Lung (tissue), 12 donors: ENCODE measurements around the gene SEZ6L. TPM values are rescaled to one million over a fixed set of nuclear protein-coding genes. Genes with fewer than 3 reads are reported as not detected.
"Not testable (repeated sequence)": the region's sequence is repeated elsewhere in the genome, so short reads cannot be mapped to it uniquely, and the experiment has no call there.

Experiments
- ATAC-seq: fragments of 200-7000 bp; cut with Tn5 transposase; one replicate; pipeline ENCODE4 v1.9.1; 2020; ENCODE audit warnings: moderate number of reproducible peaks; ENCODE audit not compliant: insufficient read depth, low FRiP score
- DNase-seq, 3 donors: peaks; one replicate each; pipeline ENCODE4 v3.0.0-alpha.2; 2013 to 2017
- H3K27ac ChIP-seq, 2 donors: one replicate each; pipeline ENCODE4 v1.5.1; 2013; ENCODE audit warnings: mild to moderate bottlenecking in 2 of 2, moderate library complexity in 2 of 2, control low read depth in 1 of 2, inconsistent platforms in 1 of 2, low read depth in 1 of 2, low read length in 1 of 2
- H3K27me3 ChIP-seq, 3 donors: one replicate each; pipeline ENCODE4 v1.5.1; 2013; ENCODE audit warnings: low read length in 2 of 3; ENCODE audit not compliant: control insufficient read depth in 3 of 3, insufficient read depth in 3 of 3
- H3K36me3 ChIP-seq, 4 donors: one replicate each; pipeline ENCODE4 v1.5.1; 2013; ENCODE audit warnings: low read length in 4 of 4, mild to moderate bottlenecking in 1 of 4, moderate library complexity in 1 of 4; ENCODE audit not compliant: control insufficient read depth in 4 of 4, insufficient read depth in 4 of 4
- H3K4me1 ChIP-seq, 5 donors: one replicate each; pipeline ENCODE4 v1.5.1; 2013; ENCODE audit warnings: low read length in 5 of 5, mild to moderate bottlenecking in 2 of 5, moderate library complexity in 1 of 5; ENCODE audit not compliant: control insufficient read depth in 5 of 5, insufficient read depth in 5 of 5
- H3K4me3 ChIP-seq: one replicate; pipeline ENCODE4 v1.5.1; 2013; ENCODE audit warnings: mild to moderate bottlenecking, control low read depth, moderate library complexity
- H3K9ac ChIP-seq, 2 donors: one replicate each; pipeline ENCODE4 v1.5.1; 2013; ENCODE audit warnings: low read length in 2 of 2, control low read depth in 1 of 2; ENCODE audit not compliant: insufficient read depth in 1 of 2
- H3K9me3 ChIP-seq, 4 donors: one replicate each; pipeline ENCODE4 v1.5.1; 2013; ENCODE audit warnings: low read length in 3 of 4, mild to moderate bottlenecking in 1 of 4, moderate library complexity in 1 of 4; ENCODE audit not compliant: control insufficient read depth in 4 of 4, insufficient read depth in 3 of 4
- CTCF ChIP-seq: IDR thresholded peaks from 2 replicates; pipeline ENCODE4 v1.5.1; 2012; ENCODE audit warnings: mild to moderate bottlenecking; ENCODE audit errors: control extremely low read depth, extremely low read depth
- whole genome bisulfite sequencing, 2 donors: extraction: QIAGEN DNeasy Blood & Tissue Kit; methylation state at CpG; one replicate each; pipeline ENCODE4 v1.1.7; 2013; 5-methylcytosine and 5-hydroxymethylcytosine counted together
- polyA plus RNA-seq, 2 donors: library from polyadenylated mRNA; stranded (reverse); fragments of 200-250 nt; gene quantifications; one replicate each; pipeline ENCODE4 v1.2.1, GENCODE V29; 2013
- total RNA-seq, 2 donors: library from RNA; depleted of rRNA in 1 of 2; stranded (reverse); fragments of >200 nt in 1 of 2; gene quantifications; one replicate each; pipeline ENCODE4 v1.2.1, GENCODE V29; 2014 to 2021
- donor health status: control.
- donor health status: control.
- donor health status: Bipolar disorder and iron deficiency.
- donor health status: healthy.
- donor health status: DM: yes; HTN: yes; CAD: no.

SEZ6L gene
- total and polyA plus RNA-seq, 4 donors: 0.02 to 0.46 (median 0.08) TPM

- no peak for TF ChIP-seq CTCF
- H3K36me3 ChIP-seq: no peaks in the 10 kb centered on the region
- H3K4me1 ChIP-seq: no peaks in the 10 kb centered on the region
- no peak for DNase-seq
- H3K4me3 ChIP-seq: no peak overlapping the region
- H3K9ac ChIP-seq: no peak overlapping the region
- 75 to 78% methylated on average over 5 of the region's 5 CpGs for WGBS, 2 donors
- H3K27ac ChIP-seq: no peak overlapping the region
- H3K27me3 ChIP-seq: peaks cover 0 to 2% (median 0%) of the 10 kb centered on the region in 3 donors
- no peaks in the 10 kb centered on the region for H3K9me3 ChIP-seq
- ATAC-seq: no peak
These were observed 232.5 kb downstream of the SEZ6L start for GRCh38 chr22:26401726-26402125.

GRCh38 chr22:26404851-26405421 is 235.7 kb downstream of the SEZ6L start:
- H3K27ac ChIP-seq: no peak overlapping the region
- no peaks in the 10 kb centered on the region for H3K36me3 ChIP-seq
- TF ChIP-seq CTCF: no peak
- H3K4me1 ChIP-seq: no peaks in the 10 kb centered on the region
- no peak overlapping the region for H3K9ac ChIP-seq
- H3K4me3 ChIP-seq: no peak overlapping the region
- H3K9me3 ChIP-seq: peaks cover 0 to 1% (median 0%) of the 10 kb centered on the region in 4 donors
- peaks cover 0 to 4% (median 1%) of the 10 kb centered on the region in 3 donors for H3K27me3 ChIP-seq
- 27 to 28% methylated on average over 6 of the region's 6 CpGs for WGBS, 2 donors
- DNase-seq: no peak
- no peak for ATAC-seq

- no peak overlapping the region for H3K27ac ChIP-seq
- no peak for ATAC-seq
These were observed 236.9 kb downstream of the SEZ6L start for GRCh38 chr22:26406118-26406517.

GRCh38 chr22:26408562-26409220 is 239.4 kb downstream of the SEZ6L start:
- not testable (repeated sequence) for H3K4me3 ChIP-seq, H3K9ac ChIP-seq, H3K9me3 ChIP-seq, H3K27ac ChIP-seq, H3K36me3 ChIP-seq, ATAC-seq, H3K4me1 ChIP-seq, DNase-seq
- peaks cover 0 to 13% (median 8%) of the 10 kb centered on the region in 3 donors for H3K27me3 ChIP-seq
- WGBS, 2 donors: 88 to 95% methylated on average over 7 of the region's 7 CpGs

More at GRCh38 chr22:26406118-26406517, 236.9 kb downstream of the SEZ6L start:
- H3K36me3 ChIP-seq: no peaks in the 10 kb centered on the region
- H3K4me3 ChIP-seq: no peak overlapping the region
- TF ChIP-seq CTCF: no peak
- H3K9ac ChIP-seq: no peak overlapping the region
- 85 to 90% methylated on average over 4 of the region's 4 CpGs for WGBS, 2 donors
- DNase-seq: no peak
- peaks cover 0 to 1% (median 0%) of the 10 kb centered on the region in 4 donors for H3K9me3 ChIP-seq
- peaks cover 0 to 7% (median 4%) of the 10 kb centered on the region in 3 donors for H3K27me3 ChIP-seq
- H3K4me1 ChIP-seq: no peaks in the 10 kb centered on the region
